Endodermal cell (in vitro differentiated cells): ENCODE results near the gene CIT. TPM values are rescaled to one million over a fixed set of nuclear protein-coding genes. Genes with fewer than 3 reads are reported as not detected.
A peak's percentile ranks its signal among the peaks of the same experiment; 100 is the strongest.

ENCODE experiments used
- DNase-seq: peaks from one replicate; pipeline ENCODE4 v3.0.0-alpha.2; 2017
- H3K27ac ChIP-seq: 2 replicates; pipeline ENCODE4 v1.5.1; 2013; ENCODE audit warnings: mild to moderate bottlenecking, low read depth, low read length, moderate library complexity
- H3K27me3 ChIP-seq: 2 replicates; pipeline ENCODE4 v1.6.1; 2013; ENCODE audit warnings: mild to moderate bottlenecking, low read length, moderate library complexity; ENCODE audit not compliant: insufficient read depth, control insufficient read depth, poor library complexity, severe bottlenecking
- H3K36me3 ChIP-seq: 2 replicates; pipeline ENCODE4 v1.7.0; 2013; ENCODE audit warnings: mild to moderate bottlenecking, low read length, moderate library complexity; ENCODE audit not compliant: control insufficient read depth, insufficient read depth
- H3K4me1 ChIP-seq: one replicate; pipeline ENCODE4 v1.7.0; 2013; ENCODE audit warnings: low read length; ENCODE audit not compliant: control insufficient read depth, insufficient read depth
- H3K4me3 ChIP-seq: 2 replicates; pipeline ENCODE4 v1.5.1; 2013; ENCODE audit warnings: mild to moderate bottlenecking, low read length, moderate library complexity
- H3K9ac ChIP-seq: 2 replicates; pipeline ENCODE4 v1.6.1; 2013; ENCODE audit warnings: mild to moderate bottlenecking, low read length, moderate library complexity; ENCODE audit not compliant: poor library complexity, severe bottlenecking; ENCODE audit errors: extremely low read depth
- H3K9me3 ChIP-seq: 2 replicates; pipeline ENCODE4 v1.6.1; 2013; ENCODE audit warnings: mild to moderate bottlenecking, low read length, moderate library complexity; ENCODE audit not compliant: control insufficient read depth
- H3K27ac Mint-ChIP-seq: 2 replicates; pipeline ENCODE4 v1.8.0; 2020; ENCODE audit warnings: mixed read lengths
- H3K27me3 Mint-ChIP-seq: 2 replicates; pipeline ENCODE4 v1.8.0; 2021; ENCODE audit warnings: mild to moderate bottlenecking, mixed read lengths; ENCODE audit not compliant: insufficient read depth
- H3K36me3 Mint-ChIP-seq: 2 replicates; pipeline ENCODE4 v1.8.0; 2020; ENCODE audit warnings: low read depth, mixed read lengths
- H3K4me1 Mint-ChIP-seq: 2 replicates; pipeline ENCODE4 v1.8.0; 2020; ENCODE audit warnings: mixed read lengths
- H3K4me3 Mint-ChIP-seq: 2 replicates; pipeline ENCODE4 v1.8.0; 2020; ENCODE audit warnings: mild to moderate bottlenecking, moderate library complexity, mixed read lengths
- H3K9me3 Mint-ChIP-seq: 2 replicates; pipeline ENCODE4 v1.8.0; 2020; ENCODE audit warnings: mild to moderate bottlenecking, mixed read lengths
- CTCF ChIP-seq: fragments of 200-600 bp; sonication (generic); conservative IDR thresholded peaks from 2 replicates; pipeline ENCODE4 v1.5.0; 2021; ENCODE audit warnings: antibody characterized with exemption, mild to moderate bottlenecking
- WGBS, 2 experiments: methylation state at CpG; one replicate each; pipeline versions ENCODE4 v1.1.5 to v1.1.7; 2013; ENCODE audit warnings: missing lambda C conversion rate in 2 of 2, mixed read lengths in 1 of 2; ENCODE audit not compliant: insufficient coverage in 1 of 2, insufficient read length in 1 of 2; 5-methylcytosine and 5-hydroxymethylcytosine counted together
- total RNA-seq, 2 donors: library from RNA; stranded (reverse); fragmentation: NEBNext Ultra II Directional in 1 of 2; extraction: Animal tissue kit (Norgen Biotek cat#: 25700) in 1 of 2; gene quantifications; 2 replicates in 1 of 2; 3 replicates in 1 of 2; pipeline ENCODE4 v1.2.1, GENCODE V29; 2021

Gene CIT
- total RNA-seq, 2 donors from 2014 or later, result 57.3 to 79.1 TPM

- H3K27me3 ChIP-seq, result no peaks in the 10 kb centered on the region
- no peak overlapping the region for H3K27ac ChIP-seq
- 82 to 92% methylated on average over 3 of the region's 3 CpGs for WGBS, 2 experiments
- Mint-ChIP-seq H3K9me3 (no peaks in the 10 kb centered on the region), H3K27ac (no peak overlapping the region), H3K4me1 (peaks cover 28% of the 10 kb centered on the region), H3K4me3 (no peak overlapping the region), H3K36me3 (peaks cover 64% of the 10 kb centered on the region), H3K27me3 (no peaks in the 10 kb centered on the region)
- H3K9ac ChIP-seq, result no peak overlapping the region
- H3K4me1 ChIP-seq, result peaks cover 4% of the 10 kb centered on the region
- no peaks in the 10 kb centered on the region for H3K9me3 ChIP-seq
- DNase-seq, result no peak
- H3K36me3 ChIP-seq, result peaks cover 62% of the 10 kb centered on the region
- TF ChIP-seq CTCF, result no peak
- H3K4me3 ChIP-seq, result no peak overlapping the region
Measured at GRCh38 chr12:119671070-119671469, 206.1 kb downstream of the CIT start.

- 92 to 94% methylated on average over 6 to 10 of the region's 11 CpGs for WGBS, 2 experiments
- H3K27me3 ChIP-seq, result no peaks in the 10 kb centered on the region
- no peaks in the 10 kb centered on the region for H3K9me3 Mint-ChIP-seq
- no peak overlapping the region for H3K9ac ChIP-seq
- peak overlapping the region; percentile 91 for H3K4me3 Mint-ChIP-seq
- H3K4me3 ChIP-seq, result peak overlapping the region; percentile 69
- H3K27me3 Mint-ChIP-seq, result no peaks in the 10 kb centered on the region
- peaks cover 12% of the 10 kb centered on the region for H3K4me1 ChIP-seq
- peaks cover 51% of the 10 kb centered on the region for H3K36me3 ChIP-seq
- no peak for DNase-seq
- no peak for TF ChIP-seq CTCF
- H3K36me3 Mint-ChIP-seq, result peaks cover 52% of the 10 kb centered on the region
- no peaks in the 10 kb centered on the region for H3K9me3 ChIP-seq
- peaks cover 28% of the 10 kb centered on the region for H3K4me1 Mint-ChIP-seq
- peak overlapping the region; percentile 20 for H3K27ac Mint-ChIP-seq
- no peak overlapping the region for H3K27ac ChIP-seq
Measured at GRCh38 chr12:119669744-119670472, 207.2 kb downstream of the CIT start.

GRCh38 chr12:119668324-119668841, 208.7 kb downstream of the CIT start:
- 3 to 6% methylated on average over 12 to 14 of the region's 14 CpGs for WGBS, 2 experiments
- Histone ChIP-seq H3K4me3 (peak overlapping the region; percentile 98), H3K4me1 (peaks cover 14% of the 10 kb centered on the region), H3K27ac (peak overlapping the region; percentile 78), H3K9ac (peak overlapping the region; percentile 84), H3K9me3 (no peaks in the 10 kb centered on the region), H3K27me3 (no peaks in the 10 kb centered on the region), H3K36me3 (peaks cover 35% of the 10 kb centered on the region)
- Mint-ChIP-seq H3K27ac (peak overlapping the region; percentile 87), H3K27me3 (no peaks in the 10 kb centered on the region), H3K36me3 (peaks cover 38% of the 10 kb centered on the region), H3K4me3 (peak overlapping the region; percentile 91), H3K4me1 (peaks cover 28% of the 10 kb centered on the region), H3K9me3 (no peaks in the 10 kb centered on the region)
- DNase-seq, result no peak
- TF ChIP-seq CTCF, result no peak
